GM12865 (cell line): ENCODE measurements around the gene SCN4B.

Source experiments
- DNase-seq: peaks from one replicate; pipeline ENCODE4 v3.0.0; 2010; ENCODE audit warnings: low read depth
- H3K4me3 ChIP-seq: 2 replicates; pipeline ENCODE4 v1.5.1; 2011; ENCODE audit warnings: mild to moderate bottlenecking, low read depth, low read length, control low read depth
- TF ChIP-seq, protein P1 (sequence below): IDR thresholded peaks from 2 replicates; pipeline ENCODE4 v1.5.1; 2011; ENCODE audit warnings: low read length, control low read depth, low read depth, inconsistent platforms; ENCODE audit not compliant: insufficient read depth; ENCODE audit errors: missing control alignments

The SCN4B gene

DNA sequence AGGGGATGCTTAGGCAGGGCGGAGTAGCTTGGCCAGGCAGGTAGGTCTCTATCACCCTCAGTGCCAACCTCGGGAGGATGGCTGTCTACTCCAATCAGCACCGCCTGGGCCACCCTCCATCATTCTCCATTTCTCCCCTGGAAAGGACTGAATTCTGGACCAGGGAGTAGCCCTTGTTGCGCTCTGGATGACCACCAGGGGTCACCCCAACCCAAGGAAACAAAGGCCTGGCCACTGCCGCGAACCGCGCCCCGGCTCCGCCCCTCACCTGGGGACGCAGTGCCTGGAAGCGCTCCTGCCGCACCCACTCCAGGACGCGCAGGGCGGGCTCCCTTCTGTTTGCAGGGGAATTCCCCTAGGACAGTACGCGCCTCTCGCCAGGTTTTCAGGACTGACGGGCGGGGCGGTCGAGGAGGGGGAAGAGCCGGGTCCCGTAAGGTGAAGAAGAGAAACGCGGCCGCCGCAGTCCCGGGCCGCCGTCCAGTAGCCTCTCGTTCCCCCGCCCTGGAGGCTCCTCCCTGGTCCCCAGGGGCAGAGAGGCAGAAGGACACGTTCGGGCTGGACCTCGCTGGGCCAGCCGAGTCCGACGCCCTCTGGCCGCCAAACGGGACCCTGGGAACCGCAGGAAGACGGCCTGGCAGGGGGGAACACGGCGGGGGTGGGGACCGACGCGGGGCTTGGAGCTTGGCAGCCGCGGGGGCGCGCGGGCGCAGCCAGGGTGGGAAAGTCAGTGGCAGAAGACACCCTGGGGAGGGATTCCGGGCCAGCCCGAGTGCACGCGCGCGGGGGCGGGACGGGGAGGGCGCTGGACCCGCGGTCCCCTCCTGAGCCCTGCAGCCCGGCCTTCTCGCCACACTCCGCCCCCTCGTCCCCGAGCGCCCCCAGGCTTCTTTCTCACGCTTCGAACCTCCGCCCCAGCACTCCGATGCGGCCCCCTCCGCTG lies 7.1 kb downstream of the SCN4B start:
- TF ChIP-seq, protein P1, sequence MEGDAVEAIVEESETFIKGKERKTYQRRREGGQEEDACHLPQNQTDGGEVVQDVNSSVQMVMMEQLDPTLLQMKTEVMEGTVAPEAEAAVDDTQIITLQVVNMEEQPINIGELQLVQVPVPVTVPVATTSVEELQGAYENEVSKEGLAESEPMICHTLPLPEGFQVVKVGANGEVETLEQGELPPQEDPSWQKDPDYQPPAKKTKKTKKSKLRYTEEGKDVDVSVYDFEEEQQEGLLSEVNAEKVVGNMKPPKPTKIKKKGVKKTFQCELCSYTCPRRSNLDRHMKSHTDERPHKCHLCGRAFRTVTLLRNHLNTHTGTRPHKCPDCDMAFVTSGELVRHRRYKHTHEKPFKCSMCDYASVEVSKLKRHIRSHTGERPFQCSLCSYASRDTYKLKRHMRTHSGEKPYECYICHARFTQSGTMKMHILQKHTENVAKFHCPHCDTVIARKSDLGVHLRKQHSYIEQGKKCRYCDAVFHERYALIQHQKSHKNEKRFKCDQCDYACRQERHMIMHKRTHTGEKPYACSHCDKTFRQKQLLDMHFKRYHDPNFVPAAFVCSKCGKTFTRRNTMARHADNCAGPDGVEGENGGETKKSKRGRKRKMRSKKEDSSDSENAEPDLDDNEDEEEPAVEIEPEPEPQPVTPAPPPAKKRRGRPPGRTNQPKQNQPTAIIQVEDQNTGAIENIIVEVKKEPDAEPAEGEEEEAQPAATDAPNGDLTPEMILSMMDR, result peak; percentile 87
- DNase-seq, result peak; percentile 86
- H3K4me3 ChIP-seq, result peak overlapping the region; percentile 66

DNA sequence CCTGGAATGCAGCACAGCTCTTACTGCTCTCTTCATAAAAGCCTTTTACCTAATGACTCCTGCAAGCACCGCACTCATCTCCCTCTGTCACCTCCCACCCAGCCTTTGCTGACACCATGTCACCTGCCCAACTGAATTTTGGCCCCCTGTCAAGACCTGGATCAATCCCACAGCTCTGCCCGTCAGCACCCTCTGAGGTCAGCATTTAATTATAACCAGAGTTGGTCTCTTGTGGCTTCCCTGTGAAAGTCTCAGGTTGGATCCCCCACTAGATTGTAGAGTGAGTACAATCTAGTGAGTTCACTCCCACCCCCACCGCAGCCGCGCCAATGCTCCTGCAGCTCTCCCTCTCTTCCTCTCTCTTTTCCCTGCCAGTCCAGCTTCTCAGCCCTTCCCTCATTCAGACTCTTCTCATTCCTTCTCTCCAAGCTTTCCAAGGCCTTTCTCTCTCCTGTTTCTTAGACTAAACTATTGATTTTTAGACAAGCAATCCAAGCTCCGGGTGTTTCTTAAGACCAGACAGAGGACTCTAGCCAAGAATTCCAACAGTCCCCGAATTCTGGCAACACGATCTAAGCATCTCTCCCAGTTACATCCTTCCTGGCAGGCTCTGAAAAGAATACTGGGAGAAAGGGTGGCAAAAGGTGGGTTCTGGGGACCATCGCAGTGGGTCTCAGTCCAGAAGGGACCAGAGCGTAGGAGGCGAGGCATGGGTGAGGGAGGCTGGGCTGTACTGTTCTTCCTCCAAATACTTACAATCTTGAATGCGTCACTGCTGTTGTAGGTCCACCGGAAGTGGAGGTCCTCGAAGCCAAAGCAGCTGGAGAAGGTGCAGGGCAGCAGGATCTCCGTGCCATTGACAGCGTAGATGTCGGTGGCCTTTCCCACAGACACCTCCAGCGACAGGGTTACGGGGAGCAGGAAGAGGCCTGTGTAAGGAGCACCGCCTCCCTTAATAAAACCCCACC lies 8.0 kb downstream of the SCN4B start:
- DNase-seq, result no peak
- no peak overlapping the region for H3K4me3 ChIP-seq
- TF ChIP-seq, protein P1, result no peak

DNA sequence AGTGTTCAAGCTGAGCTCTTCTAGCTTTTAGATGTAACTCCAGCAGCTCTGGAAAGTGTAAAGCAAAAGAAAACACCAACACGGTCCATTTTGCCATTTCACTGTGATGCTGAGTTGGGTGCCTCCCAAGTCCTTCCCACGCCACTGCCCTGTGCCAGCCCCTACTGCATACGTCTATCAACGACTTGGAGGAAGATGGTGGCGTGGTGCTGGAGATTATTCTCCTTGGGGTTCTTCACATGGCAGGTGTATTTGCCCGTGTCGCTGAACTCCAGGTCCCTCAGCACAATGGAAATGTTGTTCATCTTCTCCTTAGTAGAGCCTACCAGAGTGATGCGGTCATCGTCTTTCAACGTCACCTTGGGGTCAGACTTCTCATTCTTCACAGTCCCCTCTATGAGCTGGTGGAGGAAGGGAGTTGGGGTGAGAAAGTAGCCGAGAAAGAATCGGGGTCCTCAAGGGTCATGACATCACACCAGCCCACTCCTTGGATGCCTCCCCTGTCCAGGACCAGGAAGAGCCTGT lies 8.9 kb downstream of the SCN4B start:
- no peak for DNase-seq
- H3K4me3 ChIP-seq, result no peak overlapping the region
- TF ChIP-seq, protein P1, result no peak

DNA sequence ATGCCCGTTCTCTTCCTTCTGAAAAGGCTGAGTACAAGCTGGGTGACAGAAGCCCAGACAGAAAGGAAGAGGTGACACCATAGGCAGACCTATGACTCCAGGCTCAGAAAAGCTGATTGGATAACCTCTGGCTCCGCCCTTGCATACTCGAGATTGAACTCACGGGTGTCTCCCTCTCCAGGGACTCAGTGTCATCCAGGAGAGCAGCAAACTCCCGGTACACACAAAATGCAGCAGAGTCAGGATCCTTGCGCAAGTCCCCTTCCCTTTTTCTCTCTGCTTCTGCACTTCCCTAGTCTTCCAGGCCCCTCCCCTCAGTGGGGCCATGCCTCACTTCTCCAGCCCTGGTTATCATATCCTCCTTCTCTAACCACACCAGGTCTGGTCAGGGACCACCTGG lies 9.8 kb downstream of the SCN4B start:
- TF ChIP-seq, protein P1, result no peak
- DNase-seq, result no peak
- H3K4me3 ChIP-seq, result no peak overlapping the region

DNA sequence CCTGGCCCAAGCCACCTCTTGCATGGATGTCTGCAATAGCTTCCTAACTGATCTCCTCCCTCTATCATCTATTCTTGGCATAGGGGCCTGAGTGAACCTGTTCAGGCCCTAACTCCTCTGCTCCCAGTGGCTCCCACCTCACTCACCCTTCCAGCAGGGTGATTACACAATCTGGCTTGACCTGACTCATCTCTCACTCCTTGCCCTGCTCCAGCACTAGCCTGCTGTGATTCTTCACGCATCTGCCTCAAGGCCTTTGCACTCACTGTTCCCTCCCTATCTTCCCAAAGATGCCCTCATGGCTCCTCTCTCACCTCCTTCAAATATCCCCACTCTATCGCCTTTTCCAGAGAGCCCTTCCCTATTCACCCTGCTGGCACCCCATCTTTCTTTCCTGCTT lies 10.5 kb downstream of the SCN4B start:
- no peak overlapping the region for H3K4me3 ChIP-seq
- DNase-seq, result no peak
- TF ChIP-seq, protein P1, result no peak

DNA sequence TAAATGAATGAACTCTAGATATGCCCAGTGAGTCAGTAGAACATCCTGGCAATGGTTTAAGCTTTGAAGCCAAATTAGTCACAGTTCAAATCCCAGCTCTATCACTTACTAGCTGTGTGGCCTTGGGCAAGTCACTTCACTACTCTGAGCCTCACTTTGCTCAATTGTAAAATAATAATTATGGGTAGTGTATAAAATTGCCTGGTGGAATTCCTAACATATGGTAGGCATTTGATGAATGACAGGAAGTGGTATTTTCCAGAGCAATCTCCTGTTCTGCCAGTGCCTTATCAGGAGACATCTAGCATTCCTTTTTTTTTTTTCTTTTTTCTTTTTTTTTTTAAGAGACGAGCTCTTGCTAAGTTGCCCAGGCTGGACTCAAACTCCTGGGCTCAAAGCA lies 13.0 kb downstream of the SCN4B start:
- DNase-seq, result no peak
- TF ChIP-seq, protein P1, result no peak

More for the DNA sequence above, 13.0 kb downstream of the SCN4B start:
- H3K4me3 ChIP-seq, result no peak overlapping the region
